ENCODE data around the gene TBC1D14.

Gene TBC1D14

DNA sequence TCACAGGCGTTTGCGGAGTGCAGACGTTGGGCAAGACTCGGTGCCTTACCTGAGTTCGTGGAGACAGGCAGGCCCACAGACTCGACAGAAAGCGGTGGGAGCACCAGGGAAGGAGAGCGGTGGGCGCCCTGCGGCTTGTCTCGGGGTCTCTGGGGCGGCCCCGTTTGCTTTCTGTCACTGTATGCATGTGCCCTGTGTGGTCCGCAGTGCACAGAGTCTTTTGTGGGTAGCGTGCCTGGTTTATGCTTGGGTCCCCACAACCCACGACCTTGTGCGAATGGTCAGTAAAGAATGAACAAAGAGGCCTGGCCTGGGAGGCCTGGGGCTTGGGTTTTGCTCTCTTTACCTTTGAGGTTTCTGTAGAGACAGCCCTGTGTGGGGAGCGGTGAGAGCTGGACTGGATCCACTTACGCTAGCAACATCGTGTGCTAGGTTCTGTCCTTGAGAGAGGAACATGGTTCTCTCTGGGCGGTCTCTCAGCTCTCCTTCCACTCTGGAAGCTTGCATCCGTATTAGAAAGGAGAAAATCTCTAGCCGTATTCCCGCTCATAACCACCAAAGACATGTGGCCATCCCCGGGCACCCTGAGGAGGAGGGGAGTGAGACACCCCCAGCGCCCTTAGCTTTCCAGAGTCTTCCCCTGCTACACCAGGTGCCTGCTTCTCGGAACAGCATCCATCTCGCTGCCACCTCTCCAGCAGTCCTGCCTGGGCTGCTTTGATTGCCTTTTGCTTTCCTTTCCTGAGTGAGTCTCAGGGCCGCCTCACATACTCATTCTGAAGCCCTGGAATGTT, 134.7 kb downstream of the TBC1D14 start:
- DNase-seq (ENCODE audit: low read depth), result no peak

DNA sequence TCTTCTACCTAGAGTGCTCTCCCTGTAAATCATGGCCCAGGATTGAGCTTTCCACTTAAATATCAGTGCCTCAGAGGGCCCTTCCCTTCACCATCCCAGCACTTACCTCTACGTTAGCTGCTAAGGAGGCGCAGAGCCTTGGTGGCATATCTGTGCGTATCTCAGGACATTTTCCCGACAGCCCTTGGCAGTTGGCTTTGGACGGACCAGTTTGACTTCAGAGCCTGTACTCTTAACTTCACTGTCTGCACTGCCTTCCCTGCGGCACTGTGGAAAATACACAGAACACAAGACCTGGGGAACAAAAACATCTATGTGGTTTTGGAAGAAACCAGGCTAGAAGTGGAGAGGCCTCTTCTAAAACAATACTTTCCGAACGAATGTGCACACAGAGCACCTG, 135.9 kb downstream of the TBC1D14 start:
- no peak for DNase-seq (ENCODE audit: low read depth)

- no peak for DNase-seq (ENCODE audit: low read depth)
Observed at GRCh38 chr4:7045961-7046921, 136.6 kb downstream of the TBC1D14 start.

- DNase-seq (ENCODE audit: low read depth), result no peak
Observed at GRCh38 chr4:7046971-7047370, 137.3 kb downstream of the TBC1D14 start.

GRCh38 chr4:7048642-7049041, 139.0 kb downstream of the TBC1D14 start:
- DNase-seq (ENCODE audit: low read depth), result no peak

DNA sequence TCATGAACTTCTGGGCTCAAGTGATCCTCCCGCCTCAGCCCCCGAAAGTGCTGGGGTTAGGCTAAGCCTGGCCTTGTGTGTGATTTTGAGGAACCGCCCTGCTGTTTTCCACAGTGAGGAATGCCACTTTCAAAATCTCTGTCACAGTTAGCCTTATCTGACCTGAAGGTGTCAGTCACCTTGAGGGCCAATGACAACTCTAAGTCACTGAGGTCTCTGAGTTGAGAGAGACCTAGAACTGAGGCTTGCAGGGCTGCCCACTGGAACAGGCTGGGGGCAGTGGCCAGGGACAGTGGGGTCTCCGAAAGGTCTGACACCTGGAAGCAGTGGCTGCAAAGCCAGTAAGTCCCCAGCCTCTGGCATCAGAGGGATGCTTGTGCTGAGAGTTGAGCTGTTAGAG, 139.7 kb downstream of the TBC1D14 start:
- no peak for DNase-seq (ENCODE audit: low read depth)

DNA sequence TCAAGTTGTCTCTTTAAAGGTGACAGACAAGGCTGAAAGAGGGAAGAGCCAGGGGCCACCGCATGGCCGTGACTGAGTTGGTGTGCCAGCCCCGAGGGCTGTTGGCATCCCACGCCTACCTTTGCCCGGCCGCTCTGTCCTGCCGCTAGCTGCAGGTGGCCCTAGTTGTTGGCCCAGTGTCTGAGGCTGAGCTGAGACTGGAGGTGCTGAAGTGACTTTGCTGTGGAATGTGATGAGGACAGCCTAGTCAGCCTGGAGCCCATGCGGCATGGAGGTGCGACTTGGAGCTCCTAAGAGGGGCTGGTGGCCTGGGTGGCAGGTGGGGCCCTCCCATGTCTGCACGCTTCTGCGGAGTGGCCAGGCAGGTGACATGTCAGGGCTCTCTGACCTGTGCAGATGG, 140.1 kb downstream of the TBC1D14 start:
- DNase-seq (ENCODE audit: low read depth), result no peak

- DNase-seq (ENCODE audit: low read depth), result no peak
Observed at GRCh38 chr4:7050481-7051143, 141.0 kb downstream of the TBC1D14 start.

DNA sequence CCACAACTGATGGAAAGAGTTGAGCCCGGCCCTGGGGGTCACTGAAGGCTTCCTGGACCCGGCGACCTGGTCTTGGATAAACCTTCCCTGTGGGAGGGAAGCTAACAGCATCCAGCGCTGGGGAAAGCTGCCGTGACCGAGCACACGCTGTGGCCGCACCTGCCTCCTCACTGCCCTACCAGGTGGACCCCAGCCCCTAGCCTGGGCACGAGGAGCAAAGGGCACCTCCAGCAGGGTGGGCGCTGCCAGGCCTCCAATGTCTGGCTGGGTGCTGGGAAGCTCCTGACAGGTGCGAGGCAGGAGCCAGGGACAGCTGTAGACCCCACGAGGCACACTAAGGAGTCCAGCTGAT, 141.5 kb downstream of the TBC1D14 start:
- DNase-seq (ENCODE audit: low read depth), result no peak

GRCh38 chr4:7051905-7052304, 142.3 kb downstream of the TBC1D14 start:
- no peak for DNase-seq (ENCODE audit: low read depth)

DNA sequence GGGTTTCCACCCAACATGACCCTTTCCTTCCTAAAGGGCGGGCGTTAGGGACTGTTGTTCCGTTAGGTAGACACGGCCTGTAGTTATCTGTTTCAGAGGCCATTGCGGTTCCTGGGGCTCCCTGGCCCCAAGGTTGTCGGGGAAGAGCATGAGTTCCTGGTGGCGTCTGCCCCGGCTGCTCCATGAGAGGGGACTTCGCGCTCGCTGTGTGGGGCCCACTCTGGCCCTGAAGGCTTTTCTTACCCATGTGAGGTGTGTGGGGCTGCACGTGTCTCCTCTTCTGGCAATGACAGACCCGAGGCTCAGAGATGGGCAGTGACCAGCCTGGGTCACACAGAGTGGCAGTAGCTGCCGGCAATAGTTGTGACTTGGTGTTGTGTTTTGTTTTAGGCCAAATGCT, 142.7 kb downstream of the TBC1D14 start:
- no peak for DNase-seq (ENCODE audit: low read depth)

DNA sequence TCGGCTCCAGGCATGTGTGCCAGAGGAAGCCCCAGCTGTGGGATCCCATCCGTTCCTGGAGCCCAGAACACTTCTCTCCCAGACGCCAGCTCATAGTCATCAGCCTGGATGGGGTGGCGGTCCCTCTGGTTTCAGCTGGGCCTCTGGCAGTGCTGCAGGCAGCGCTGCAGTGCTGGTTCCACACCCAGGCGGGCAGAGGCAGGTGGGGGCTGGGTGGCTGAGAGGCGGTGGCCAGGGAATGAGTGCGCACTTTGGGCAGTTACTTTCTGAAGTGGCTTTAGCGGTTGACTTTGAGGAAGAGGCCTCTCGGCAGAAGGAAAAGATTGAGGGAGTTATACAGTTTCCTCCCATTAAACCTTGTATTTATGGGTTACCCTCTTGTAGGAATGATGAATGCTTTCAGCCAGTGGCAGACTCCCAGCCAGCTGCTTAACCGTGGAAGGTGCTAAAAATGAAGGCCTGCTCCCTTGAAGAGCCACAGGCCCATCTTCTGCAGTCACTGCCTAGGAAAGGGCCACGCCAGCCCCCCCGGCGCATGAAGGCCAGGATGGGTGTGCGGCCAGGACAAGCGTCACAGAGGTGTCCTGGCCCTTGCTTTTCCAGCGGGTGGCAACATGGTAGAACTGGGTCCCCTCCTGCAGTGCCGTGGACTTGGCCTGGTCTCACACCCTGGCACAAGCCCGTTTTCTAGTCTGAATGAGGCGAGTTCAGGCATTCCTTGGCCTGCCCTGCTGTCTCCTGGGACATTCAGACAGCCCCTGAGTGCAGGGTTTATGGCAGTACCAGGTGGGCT, 143.5 kb downstream of the TBC1D14 start:
- no peak for DNase-seq (ENCODE audit: low read depth)

DNA sequence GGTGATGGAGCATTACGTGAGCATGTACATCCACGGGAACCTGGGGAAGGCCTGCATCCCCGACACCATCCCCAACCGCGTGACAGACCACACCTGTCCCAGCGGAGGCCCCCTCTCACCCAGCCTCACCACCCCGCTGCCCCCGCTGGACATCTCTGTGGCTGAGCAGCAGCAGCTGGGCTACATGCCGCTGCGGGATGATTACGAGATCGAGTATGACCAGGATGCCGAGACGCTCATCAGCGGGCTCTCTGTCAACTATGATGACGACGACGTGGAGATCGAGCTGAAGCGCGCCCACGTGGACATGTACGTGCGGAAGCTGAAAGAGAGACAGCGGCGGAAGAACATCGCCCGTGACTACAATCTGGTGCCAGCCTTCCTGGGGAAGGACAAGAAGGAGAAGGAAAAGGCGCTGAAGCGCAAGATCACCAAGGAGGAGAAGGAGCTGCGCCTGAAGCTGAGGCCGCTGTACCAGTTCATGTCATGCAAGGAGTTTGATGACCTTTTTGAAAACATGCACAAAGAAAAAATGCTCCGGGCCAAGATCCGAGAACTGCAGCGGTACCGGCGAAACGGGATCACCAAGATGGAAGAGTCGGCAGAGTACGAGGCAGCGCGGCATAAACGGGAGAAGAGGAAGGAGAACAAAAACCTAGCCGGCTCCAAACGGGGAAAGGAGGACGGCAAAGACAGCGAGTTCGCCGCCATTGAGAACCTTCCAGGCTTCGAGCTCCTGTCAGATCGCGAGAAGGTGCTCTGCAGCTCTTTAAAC, 144.7 kb downstream of the TBC1D14 start:
- no peak for DNase-seq (ENCODE audit: low read depth)

GRCh38 chr4:7055111-7055989, 145.7 kb downstream of the TBC1D14 start:
- no peak for DNase-seq (ENCODE audit: low read depth)

DNA sequence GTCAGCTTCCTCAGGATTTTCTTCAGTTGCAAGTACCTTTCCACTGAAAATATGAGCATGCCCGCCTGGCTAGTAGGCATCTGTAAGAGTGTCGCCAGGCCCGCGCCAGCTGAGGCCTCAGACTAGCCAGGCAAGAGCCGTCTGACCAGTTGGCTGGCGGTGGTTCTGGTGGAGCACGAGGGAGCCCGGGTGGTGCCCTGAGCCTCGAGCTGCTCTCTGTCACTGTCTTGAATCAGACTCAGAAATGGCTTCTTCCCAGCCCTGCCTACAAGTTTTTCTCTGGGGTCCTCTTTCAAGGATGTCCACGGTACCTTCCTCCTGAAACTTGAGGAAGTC, 146.3 kb downstream of the TBC1D14 start:
- no peak for DNase-seq (ENCODE audit: low read depth)

DNA sequence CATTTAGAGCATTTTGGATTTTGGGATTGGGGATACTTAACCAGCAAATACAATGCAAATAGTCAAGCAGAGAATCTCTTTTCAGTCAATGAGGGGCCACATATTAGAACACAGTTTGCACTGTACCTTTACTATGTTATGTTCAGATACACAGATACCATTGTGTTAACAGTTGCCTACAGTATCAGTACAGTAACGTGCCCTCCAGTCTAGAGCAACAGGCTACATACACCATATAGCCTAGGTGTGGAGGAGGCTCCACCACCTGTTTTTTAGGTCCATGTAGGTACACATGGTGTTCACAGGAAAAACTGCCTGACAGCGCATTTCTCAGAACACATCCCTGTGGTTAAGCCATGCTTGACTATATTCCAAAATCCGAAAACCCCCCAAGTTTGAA, 149.2 kb downstream of the TBC1D14 start:
- no peak for DNase-seq (ENCODE audit: low read depth)

DNA sequence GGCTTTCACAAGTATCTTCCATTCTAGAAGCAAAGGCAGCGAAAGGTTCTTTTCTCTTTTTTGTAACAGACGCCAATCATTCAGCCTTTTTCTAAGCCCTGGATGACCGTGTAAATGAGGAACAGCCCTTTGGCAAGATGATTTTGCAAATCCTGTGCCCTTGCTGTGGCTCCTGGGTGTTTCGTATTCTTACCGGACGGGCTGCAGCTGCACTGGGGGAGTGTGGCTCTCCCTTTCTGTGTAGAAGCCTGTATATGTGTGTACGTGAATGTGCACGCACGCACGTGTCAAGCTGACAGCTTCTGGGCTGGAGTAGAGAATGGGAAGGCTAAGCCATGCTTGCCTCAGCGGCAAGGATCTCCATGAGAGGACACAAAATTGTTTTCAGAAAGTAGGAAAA, 150.0 kb downstream of the TBC1D14 start:
- no peak for DNase-seq (ENCODE audit: low read depth)

GRCh38 chr4:7060346-7061150, 150.9 kb downstream of the TBC1D14 start:
- DNase-seq (ENCODE audit: low read depth), result no peak

- DNase-seq (ENCODE audit: low read depth), result no peak
Observed at GRCh38 chr4:7061815-7062214, 152.2 kb downstream of the TBC1D14 start.

Measured in activated gamma-delta T cell treated with anti-CD3 and anti-CD28 coated beads, Interleukin-2, amount 50 U/mL, for 16 hours (primary cell).